Upper lobe of left lung (tissue), 6 donors: Measurements from ENCODE around the gene FAM204A. TPM values are rescaled to one million over a fixed set of nuclear protein-coding genes. Genes with fewer than 3 reads are reported as not detected.

Experiments
- ATAC-seq, 2 donors: fragments of 200-7000 bp; cut with Tn5 transposase; one replicate each; pipeline ENCODE4 v1.9.1; 2022; ENCODE audit warnings: mild to moderate bottlenecking in 2 of 2, moderate library complexity in 2 of 2; ENCODE audit not compliant: low FRiP score in 2 of 2
- DNase-seq, 2 donors: peaks; one replicate each; pipeline ENCODE4 v3.0.0-alpha.2; 2019 to 2020
- H3K27ac ChIP-seq, 4 donors: fragments of 200-600 bp; sonication (generic); one replicate each; pipeline ENCODE4 v1.5.1; 2016 to 2019
- H3K27me3 ChIP-seq, 4 donors: fragments of 200-600 bp; sonication (generic); one replicate each; pipeline ENCODE4 v1.5.1; 2017 to 2019
- H3K36me3 ChIP-seq, 4 donors: fragments of 200-600 bp; sonication (generic); one replicate each; pipeline ENCODE4 v1.5.1; 2016 to 2019
- H3K4me1 ChIP-seq, 4 donors: fragments of 200-600 bp; sonication (generic); one replicate each; pipeline ENCODE4 v1.5.1; 2018 to 2019
- H3K4me3 ChIP-seq, 4 donors: fragments of 200-600 bp; sonication (generic); one replicate each; pipeline ENCODE4 v1.5.1; 2017 to 2019; ENCODE audit warnings: mild to moderate bottlenecking in 2 of 4, moderate library complexity in 1 of 4
- H3K9me3 ChIP-seq, 4 donors: fragments of 200-600 bp; sonication (generic); one replicate each; pipeline ENCODE4 v1.5.1; 2018 to 2019
- EP300 ChIP-seq, 4 donors: sonication (generic); formaldehyde crosslinking; IDR thresholded peaks; one replicate each; pipeline ENCODE4 v1.5.1; 2017; ENCODE audit warnings: antibody characterized with exemption in 4 of 4, control low read depth in 2 of 4
- POLR2A ChIP-seq, 4 donors: fragments of 450-650 bp; IDR thresholded peaks; one replicate each; pipeline ENCODE4 v1.5.1; 2016 to 2017; ENCODE audit warnings: antibody characterized with exemption in 4 of 4, mild to moderate bottlenecking in 2 of 4
- POLR2AphosphoS5 ChIP-seq, 2 donors: sonication (generic); formaldehyde crosslinking; IDR thresholded peaks; one replicate each; pipeline ENCODE4 v1.5.1; 2017; ENCODE audit warnings: antibody characterized with exemption in 2 of 2
- WGBS, 2 donors: methylation state at CpG; one replicate each; pipeline ENCODE4 v1.1.5; 2017 to 2018; 5-methylcytosine and 5-hydroxymethylcytosine counted together
- total RNA-seq, 6 donors: library from RNA; depleted of rRNA in 4 of 6; stranded (reverse); fragments of >200 nt in 4 of 6; gene quantifications; one replicate each; pipeline versions ENCODE4 v1.1.0 to v1.2.1, GENCODE V29; 2016 to 2021
- TF ChIP-seq, protein P1 (sequence below), 6 experiments: fragments of 450-650 bp in 4 of 6; fragments of 200-600 bp in 2 of 6; sonication (generic) in 2 of 6; IDR thresholded peaks; one replicate each; pipeline ENCODE4 v1.5.1; 2016 to 2019; ENCODE audit warnings: antibody characterized with exemption in 6 of 6
- donor health status: DM: no; HTN: no; CAD: no; lungs with moderate emphysema.
- donor health status: DM: no; HTN: yes; CAD: no; lungs with severe emphysema.

The FAM204A gene
- total RNA-seq, 6 donors from 2014 or later = 22.0 to 63.6 (median 44.0) TPM

- no peaks in the 10 kb centered on the region for H3K9me3 ChIP-seq
- no peaks in the 10 kb centered on the region for H3K4me1 ChIP-seq
- H3K27me3 ChIP-seq = no peaks in the 10 kb centered on the region
- TF ChIP-seq POLR2AphosphoS5 (IDR thresholded peaks at IDR 0.05) = no peak
- TF ChIP-seq, protein P1, sequence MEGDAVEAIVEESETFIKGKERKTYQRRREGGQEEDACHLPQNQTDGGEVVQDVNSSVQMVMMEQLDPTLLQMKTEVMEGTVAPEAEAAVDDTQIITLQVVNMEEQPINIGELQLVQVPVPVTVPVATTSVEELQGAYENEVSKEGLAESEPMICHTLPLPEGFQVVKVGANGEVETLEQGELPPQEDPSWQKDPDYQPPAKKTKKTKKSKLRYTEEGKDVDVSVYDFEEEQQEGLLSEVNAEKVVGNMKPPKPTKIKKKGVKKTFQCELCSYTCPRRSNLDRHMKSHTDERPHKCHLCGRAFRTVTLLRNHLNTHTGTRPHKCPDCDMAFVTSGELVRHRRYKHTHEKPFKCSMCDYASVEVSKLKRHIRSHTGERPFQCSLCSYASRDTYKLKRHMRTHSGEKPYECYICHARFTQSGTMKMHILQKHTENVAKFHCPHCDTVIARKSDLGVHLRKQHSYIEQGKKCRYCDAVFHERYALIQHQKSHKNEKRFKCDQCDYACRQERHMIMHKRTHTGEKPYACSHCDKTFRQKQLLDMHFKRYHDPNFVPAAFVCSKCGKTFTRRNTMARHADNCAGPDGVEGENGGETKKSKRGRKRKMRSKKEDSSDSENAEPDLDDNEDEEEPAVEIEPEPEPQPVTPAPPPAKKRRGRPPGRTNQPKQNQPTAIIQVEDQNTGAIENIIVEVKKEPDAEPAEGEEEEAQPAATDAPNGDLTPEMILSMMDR (IDR thresholded peaks at IDR 0.05) = no peak
- TF ChIP-seq EP300 (IDR thresholded peaks at IDR 0.05) = no peak
- TF ChIP-seq POLR2A (IDR thresholded peaks at IDR 0.05) = no peak
- no peaks in the 10 kb centered on the region for H3K36me3 ChIP-seq
- WGBS, 2 donors = 63 to 69% methylated on average over 4 of the region's 4 CpGs
- DNase-seq (no peak), ATAC-seq (no peak)
- no peak overlapping the region for H3K4me3 ChIP-seq
- no peak overlapping the region for H3K27ac ChIP-seq
Measured at GRCh38 chr10:118266098-118266748, 75.9 kb downstream of the FAM204A start.

GRCh38 chr10:118264838-118265470 is 77.2 kb downstream of the FAM204A start:
- Histone ChIP-seq H3K9me3 (no peaks in the 10 kb centered on the region), H3K27me3 (no peaks in the 10 kb centered on the region), H3K27ac (no peak overlapping the region), H3K4me3 (no peak overlapping the region), H3K36me3 (no peaks in the 10 kb centered on the region), H3K4me1 (no peaks in the 10 kb centered on the region)
- TF ChIP-seq POLR2A (IDR thresholded peaks at IDR 0.05) (no peak), POLR2AphosphoS5 (IDR thresholded peaks at IDR 0.05) (no peak), EP300 (IDR thresholded peaks at IDR 0.05) (no peak)
- TF ChIP-seq, protein P1 (IDR thresholded peaks at IDR 0.05) = no peak
- DNase-seq = no peak
- ATAC-seq = no peak
- WGBS, 2 donors = 55 to 65% methylated on average over 11 of the region's 11 CpGs

GRCh38 chr10:118264252-118264651 is 77.9 kb downstream of the FAM204A start:
- Histone ChIP-seq H3K36me3 (no peaks in the 10 kb centered on the region), H3K4me1 (no peaks in the 10 kb centered on the region), H3K27ac (no peak overlapping the region), H3K27me3 (no peaks in the 10 kb centered on the region), H3K4me3 (no peak overlapping the region), H3K9me3 (no peaks in the 10 kb centered on the region)
- DNase-seq (no peak), ATAC-seq (no peak)
- TF ChIP-seq POLR2AphosphoS5 (IDR thresholded peaks at IDR 0.05) (no peak), POLR2A (IDR thresholded peaks at IDR 0.05) (no peak), EP300 (IDR thresholded peaks at IDR 0.05) (no peak)
- TF ChIP-seq, protein P1 (IDR thresholded peaks at IDR 0.05) = no peak

- H3K4me1 ChIP-seq = no peaks in the 10 kb centered on the region
- no peak overlapping the region for H3K4me3 ChIP-seq
- H3K27ac ChIP-seq = no peak overlapping the region
- no peak for TF ChIP-seq EP300 (IDR thresholded peaks at IDR 0.05)
- TF ChIP-seq, protein P1 (IDR thresholded peaks at IDR 0.05) = no peak
- TF ChIP-seq POLR2A (IDR thresholded peaks at IDR 0.05) = no peak
- no peak for TF ChIP-seq POLR2AphosphoS5 (IDR thresholded peaks at IDR 0.05)
- whole genome bisulfite sequencing, 2 donors = 68 to 79% methylated on average over 3 of the region's 3 CpGs
- ATAC-seq (no peak), DNase-seq (no peak)
- no peaks in the 10 kb centered on the region for H3K36me3 ChIP-seq
- H3K27me3 ChIP-seq = no peaks in the 10 kb centered on the region
- H3K9me3 ChIP-seq = no peaks in the 10 kb centered on the region
Measured at GRCh38 chr10:118262538-118262937, 79.6 kb downstream of the FAM204A start.
